HG02571 (cell line): ENCODE data around the gene MIP.
"Not testable (repeated sequence)": the region's sequence is repeated elsewhere in the genome, so short reads cannot be mapped to it uniquely, and the experiment has no call there.

Experiments
- ATAC-seq: cut with Tn5 transposase; IDR thresholded peaks from one replicate; pipeline ENCODE4 v1.9.1; 2021; ENCODE audit warnings: mild to moderate bottlenecking, moderate library complexity; ENCODE audit not compliant: unreplicated experiment

Gene MIP

GRCh38 chr12:56468216-56469006 is 14.0 kb upstream of the MIP start, which contains the start of gene SPRYD4:
SPRYD4 (plus strand) TSS chr12:56468578; CDS start chr12:56468592, 14 bp downstream.
- ATAC-seq = peak; percentile 84

- no peak for ATAC-seq
Measured at GRCh38 chr12:56462565-56462964, 8.1 kb upstream of the MIP start.

GRCh38 chr12:56461235-56462159 is 7.0 kb upstream of the MIP start:
- no peak for ATAC-seq

GRCh38 chr12:56457817-56458216 is 3.4 kb upstream of the MIP start:
- no peak for ATAC-seq

- no peak for ATAC-seq
Measured at GRCh38 chr12:56451147-56451546, 3.3 kb downstream of the MIP start.

GRCh38 chr12:56450241-56450640 is 4.2 kb downstream of the MIP start:
- ATAC-seq = no peak

- ATAC-seq = no peak
Measured at GRCh38 chr12:56449622-56449984, 4.9 kb downstream of the MIP start.

GRCh38 chr12:56448860-56449621 is 5.4 kb downstream of the MIP start, which contains the start of gene TIMELESS:
TIMELESS (minus strand) TSS chr12:56449426; CDS start chr12:56434170, 15,256 bp downstream.
- peak; percentile 94 for ATAC-seq

- not testable (repeated sequence) for ATAC-seq
Measured at GRCh38 chr12:56443208-56443607, 11.2 kb downstream of the MIP start.

GRCh38 chr12:56437430-56438176 is 16.9 kb downstream of the MIP start:
- ATAC-seq = no peak

GRCh38 chr12:56434828-56435227 is 19.6 kb downstream of the MIP start:
- ATAC-seq = no peak

GRCh38 chr12:56431850-56432249 is 22.6 kb downstream of the MIP start:
- no peak for ATAC-seq

- ATAC-seq = no peak
Measured at GRCh38 chr12:56431288-56431687, 23.2 kb downstream of the MIP start.

GRCh38 chr12:56425940-56426438 is 28.5 kb downstream of the MIP start:
- ATAC-seq = no peak

GRCh38 chr12:56425193-56425592 is 29.3 kb downstream of the MIP start:
- ATAC-seq = no peak

GRCh38 chr12:56420411-56420810 is 34.0 kb downstream of the MIP start:
- no peak for ATAC-seq

- ATAC-seq = no peak
Measured at GRCh38 chr12:56417739-56418138, 36.7 kb downstream of the MIP start.

- ATAC-seq = no peak
Measured at GRCh38 chr12:56414401-56414800, 40.1 kb downstream of the MIP start.

- no peak for ATAC-seq
Measured at GRCh38 chr12:56413392-56413791, 41.1 kb downstream of the MIP start.
